ENCODE measurements around the gene MGA.

The MGA gene
- long read RNA-seq, transcript MGA-208 (9 exons, 3,439 nt), result major isoform, 22 of 189 reads
- long read RNA-seq, transcript MGA-204 (9 exons, 3,537 nt), result minor isoform, 14 of 189 reads
- long read RNA-seq, partial matches to known transcripts, result 26 of 189 reads
- long read RNA-seq, other reads (novel, unspliced or antisense), result 127 of 189 reads

GRCh38 chr15:41660235-41661077 is at the start of gene MGA:
MGA (plus strand) TSS chr15:41660405.
- Histone ChIP-seq H3K27ac (replicated peaks) (peak within 1 kb of the TSS; percentile 93), H3K4me3 (replicated peaks; ENCODE audit: insufficient read depth, low read length) (peak within 1 kb of the TSS; percentile 53), H3K27me3 (ENCODE audit: insufficient read depth, poor library complexity, severe bottlenecking) (no peaks in the 10 kb centered on the region)
- peak; percentile 87 to 93 for DNase-seq (ENCODE audit: low read depth in 1 of 2, low spot score in 1 of 2)
- TF ChIP-seq GABPA (IDR thresholded peaks at IDR 0.05; ENCODE audit: low read depth), result no peak
- TF ChIP-seq REST (IDR thresholded peaks at IDR 0.05; ENCODE audit: insufficient replicate concordance, low read depth), result peak; percentile 29
- peak; percentile 57 for TF ChIP-seq POLR2AphosphoS5 (IDR thresholded peaks at IDR 0.05; ENCODE audit: low read depth)
- no peak for TF ChIP-seq CTCF (IDR thresholded peaks at IDR 0.05; ENCODE audit: insufficient read depth, low read length)
- TF ChIP-seq SPI1 (IDR thresholded peaks at IDR 0.05; ENCODE audit: borderline replicate concordance, low read depth), result no peak; the same call in 1 of the 2 replicates

- DNase-seq (ENCODE audit: low read depth in 1 of 2, low spot score in 1 of 2), result no peak
- Histone ChIP-seq H3K27ac (replicated peaks) (peak overlapping the region; percentile 95), H3K4me3 (replicated peaks; ENCODE audit: insufficient read depth, low read length) (peak overlapping the region; percentile 44), H3K27me3 (ENCODE audit: insufficient read depth, poor library complexity, severe bottlenecking) (no peaks in the 10 kb centered on the region)
- no peak for TF ChIP-seq POLR2AphosphoS5 (IDR thresholded peaks at IDR 0.05; ENCODE audit: low read depth)
- TF ChIP-seq SPI1 (IDR thresholded peaks at IDR 0.05; ENCODE audit: borderline replicate concordance, low read depth), result no peak
- no peak for TF ChIP-seq CTCF (IDR thresholded peaks at IDR 0.05; ENCODE audit: insufficient read depth, low read length)
- TF ChIP-seq GABPA (IDR thresholded peaks at IDR 0.05; ENCODE audit: low read depth), result no peak
These were observed 39.5 kb upstream of the MGA start for GRCh38 chr15:41620536-41621199.

- peak; percentile 43; the same call in 1 of the 2 replicates for TF ChIP-seq SPI1 (IDR thresholded peaks at IDR 0.05; ENCODE audit: borderline replicate concordance, low read depth)
- TF ChIP-seq REST (IDR thresholded peaks at IDR 0.05; ENCODE audit: insufficient replicate concordance, low read depth), result peak; percentile 28
- peak; percentile 73 for TF ChIP-seq POLR2AphosphoS5 (IDR thresholded peaks at IDR 0.05; ENCODE audit: low read depth)
- TF ChIP-seq GABPA (IDR thresholded peaks at IDR 0.05; ENCODE audit: low read depth), result no peak
- TF ChIP-seq CTCF (IDR thresholded peaks at IDR 0.05; ENCODE audit: insufficient read depth, low read length), result no peak
- Histone ChIP-seq H3K4me3 (replicated peaks; ENCODE audit: insufficient read depth, low read length) (peak overlapping the region; percentile 44), H3K27ac (replicated peaks) (peak overlapping the region; percentile 95), H3K27me3 (ENCODE audit: insufficient read depth, poor library complexity, severe bottlenecking) (no peaks in the 10 kb centered on the region)
- DNase-seq (ENCODE audit: low read depth in 1 of 2, low spot score in 1 of 2), result peak; percentile 91 to 93
These were observed 38.7 kb upstream of the MGA start for GRCh38 chr15:41621200-41622193.

Data from HL-60 (cell line).